GM19452 (cell line): ENCODE results near the gene DLG1.

ENCODE experiments used
- ATAC-seq: cut with Tn5 transposase; IDR thresholded peaks from one replicate; pipeline ENCODE4 v1.9.1; 2021; ENCODE audit not compliant: unreplicated experiment

DLG1 gene

GRCh38 chr3:197021729-197022404 lies 276.5 kb downstream of the DLG1 start:
- no peak for ATAC-seq

- no peak for ATAC-seq
Observed at GRCh38 chr3:197021231-197021630, 277.2 kb downstream of the DLG1 start.

- ATAC-seq: no peak
Observed at GRCh38 chr3:197019535-197019934, 278.9 kb downstream of the DLG1 start.

GRCh38 chr3:197019021-197019420 lies 279.4 kb downstream of the DLG1 start:
- no peak for ATAC-seq

- ATAC-seq: no peak
Observed at GRCh38 chr3:197017003-197017402, 281.4 kb downstream of the DLG1 start.

- ATAC-seq: no peak
Observed at GRCh38 chr3:197015790-197016736, 282.3 kb downstream of the DLG1 start.

GRCh38 chr3:197014942-197015575 lies 283.4 kb downstream of the DLG1 start:
- no peak for ATAC-seq

GRCh38 chr3:197014024-197014423 lies 284.4 kb downstream of the DLG1 start:
- no peak for ATAC-seq

GRCh38 chr3:197012540-197012883 lies 285.9 kb downstream of the DLG1 start:
- no peak for ATAC-seq

- ATAC-seq: no peak
Observed at GRCh38 chr3:197011780-197012539, 286.5 kb downstream of the DLG1 start.

GRCh38 chr3:197010556-197011351 lies 287.7 kb downstream of the DLG1 start:
- ATAC-seq: no peak

- ATAC-seq: no peak
Observed at GRCh38 chr3:197009532-197010019, 288.8 kb downstream of the DLG1 start.

GRCh38 chr3:197008436-197009209 lies 289.8 kb downstream of the DLG1 start:
- ATAC-seq: no peak

- ATAC-seq: no peak
Observed at GRCh38 chr3:197007953-197008352, 290.5 kb downstream of the DLG1 start.

GRCh38 chr3:197007296-197007940 lies 291.0 kb downstream of the DLG1 start:
- ATAC-seq: no peak

GRCh38 chr3:197006860-197007259 lies 291.6 kb downstream of the DLG1 start:
- ATAC-seq: no peak

- no peak for ATAC-seq
Observed at GRCh38 chr3:197006446-197006845, 292.0 kb downstream of the DLG1 start.

- ATAC-seq: peak; percentile 4
Observed at GRCh38 chr3:197003461-197004385, 294.7 kb downstream of the DLG1 start.
